Measurements from ENCODE around the gene ZFAND3. TPM values are rescaled to one million over a fixed set of nuclear protein-coding genes. Genes with fewer than 3 reads are reported as not detected.

ZFAND3 gene
- total and polyA plus RNA-seq, 9 donors, result 16.6 to 220 (median 51.9) TPM

DNA sequence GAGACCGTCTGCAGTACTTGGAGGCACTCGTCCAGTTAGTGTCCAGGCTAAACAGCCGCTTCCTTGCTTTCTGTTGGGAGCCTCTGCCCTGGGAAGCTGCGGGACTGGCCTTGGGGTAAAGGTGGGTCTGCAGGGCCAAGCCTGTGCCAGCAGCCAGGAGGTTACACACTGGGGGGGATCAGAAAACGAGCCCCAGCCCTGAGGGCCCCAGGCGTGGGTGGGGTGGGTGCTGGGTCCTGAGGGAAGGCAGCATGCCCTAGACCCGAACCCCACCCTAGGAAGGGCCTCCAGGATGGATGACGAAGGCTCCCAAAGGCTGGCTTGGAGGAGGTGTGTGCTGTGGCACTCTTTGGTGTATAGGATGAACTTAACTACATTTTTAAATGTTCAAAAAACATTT is 335.2 kb downstream of the ZFAND3 start:
- H3K4me3 ChIP-seq, result no peak overlapping the region
- no peaks in the 10 kb centered on the region for H3K36me3 ChIP-seq
- H3K27me3 ChIP-seq, result no peaks in the 10 kb centered on the region
- H3K9me3 ChIP-seq, result no peaks in the 10 kb centered on the region
- WGBS, 3 donors, result 77 to 89% (median 86%) methylated on average over 8 of the region's 8 CpGs
- intact Hi-C loops (cut with DNase I), result no loop called here
- TF ChIP-seq, protein P1, sequence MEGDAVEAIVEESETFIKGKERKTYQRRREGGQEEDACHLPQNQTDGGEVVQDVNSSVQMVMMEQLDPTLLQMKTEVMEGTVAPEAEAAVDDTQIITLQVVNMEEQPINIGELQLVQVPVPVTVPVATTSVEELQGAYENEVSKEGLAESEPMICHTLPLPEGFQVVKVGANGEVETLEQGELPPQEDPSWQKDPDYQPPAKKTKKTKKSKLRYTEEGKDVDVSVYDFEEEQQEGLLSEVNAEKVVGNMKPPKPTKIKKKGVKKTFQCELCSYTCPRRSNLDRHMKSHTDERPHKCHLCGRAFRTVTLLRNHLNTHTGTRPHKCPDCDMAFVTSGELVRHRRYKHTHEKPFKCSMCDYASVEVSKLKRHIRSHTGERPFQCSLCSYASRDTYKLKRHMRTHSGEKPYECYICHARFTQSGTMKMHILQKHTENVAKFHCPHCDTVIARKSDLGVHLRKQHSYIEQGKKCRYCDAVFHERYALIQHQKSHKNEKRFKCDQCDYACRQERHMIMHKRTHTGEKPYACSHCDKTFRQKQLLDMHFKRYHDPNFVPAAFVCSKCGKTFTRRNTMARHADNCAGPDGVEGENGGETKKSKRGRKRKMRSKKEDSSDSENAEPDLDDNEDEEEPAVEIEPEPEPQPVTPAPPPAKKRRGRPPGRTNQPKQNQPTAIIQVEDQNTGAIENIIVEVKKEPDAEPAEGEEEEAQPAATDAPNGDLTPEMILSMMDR (IDR thresholded peaks at IDR 0.05), result no peak
- TF ChIP-seq EP300 (IDR thresholded peaks at IDR 0.05) (no peak), POLR2A (IDR thresholded peaks at IDR 0.05) (no peak)
- H3K4me1 ChIP-seq (ENCODE audit: insufficient read depth), result no peaks in the 10 kb centered on the region
- no peak for DNase-seq
- H3K27ac ChIP-seq, result no peak overlapping the region

DNA sequence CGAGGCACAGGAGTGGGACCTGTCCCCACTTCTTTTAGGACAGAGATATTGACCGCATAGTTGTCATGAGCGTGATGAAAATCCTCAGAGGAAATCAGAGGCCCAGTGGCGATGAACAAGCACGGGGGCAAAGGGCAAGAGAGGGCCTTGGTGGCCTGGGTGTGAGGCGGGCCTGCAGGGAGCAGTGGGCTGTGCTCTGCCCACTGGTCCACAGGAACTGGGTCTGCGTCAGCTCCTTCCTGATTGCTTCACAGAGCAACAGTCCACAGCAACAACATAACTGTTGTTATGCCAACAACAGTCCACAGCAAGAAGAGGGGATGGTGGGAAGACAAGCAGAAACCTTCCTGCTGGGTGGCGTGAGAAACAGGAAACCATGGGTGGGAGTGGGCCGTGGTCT is 335.6 kb downstream of the ZFAND3 start:
- no peak for TF ChIP-seq EP300 (IDR thresholded peaks at IDR 0.05)
- TF ChIP-seq, protein P1 (IDR thresholded peaks at IDR 0.05), result no peak
- TF ChIP-seq POLR2A (IDR thresholded peaks at IDR 0.05), result no peak
- Histone ChIP-seq H3K4me3 (no peak overlapping the region), H3K9me3 (no peaks in the 10 kb centered on the region), H3K36me3 (no peaks in the 10 kb centered on the region), H3K4me1 (ENCODE audit: insufficient read depth) (no peaks in the 10 kb centered on the region), H3K27me3 (no peaks in the 10 kb centered on the region), H3K27ac (no peak overlapping the region)
- intact Hi-C loops (cut with DNase I), result no loop called here
- 85 to 89% (median 87%) methylated on average over 9 of the region's 9 CpGs for WGBS, 3 donors
- DNase-seq, result no peak

DNA sequence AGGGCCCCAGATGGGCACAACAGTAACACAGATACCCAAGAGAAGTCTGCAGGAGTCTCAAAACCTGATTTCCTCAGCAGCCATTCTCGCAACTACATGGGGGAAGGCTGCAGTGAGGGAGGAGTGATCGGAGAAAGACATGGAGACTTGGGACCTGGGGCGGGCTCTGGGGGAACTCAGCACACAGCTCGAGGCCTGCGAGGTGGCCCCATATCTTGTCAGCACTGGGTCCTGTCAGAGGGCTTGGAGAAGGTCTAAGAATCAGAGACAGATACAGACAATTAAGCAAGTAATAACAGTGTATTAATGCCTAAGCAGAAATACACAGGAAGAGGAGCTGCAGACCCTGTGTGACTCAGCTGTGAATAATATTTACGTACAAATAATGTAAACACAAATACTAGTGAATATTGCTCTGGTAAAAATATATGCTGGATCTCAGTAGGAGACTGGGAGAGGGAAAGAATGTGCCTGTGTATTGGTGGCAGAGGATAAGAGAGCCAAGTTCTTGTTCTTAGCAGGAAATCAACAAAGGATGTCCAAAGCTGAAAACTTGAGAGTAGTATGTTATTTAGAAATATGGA is 336.2 kb downstream of the ZFAND3 start:
- no peak for DNase-seq
- no peaks in the 10 kb centered on the region for H3K27me3 ChIP-seq
- whole genome bisulfite sequencing, 3 donors, result 40 to 66% (median 59%) methylated on average over 6 of the region's 6 CpGs
- H3K27ac ChIP-seq, result no peak overlapping the region
- H3K9me3 ChIP-seq, result no peaks in the 10 kb centered on the region
- intact Hi-C loops (cut with DNase I), result no loop called here
- H3K4me3 ChIP-seq, result no peak overlapping the region
- H3K36me3 ChIP-seq, result no peaks in the 10 kb centered on the region
- H3K4me1 ChIP-seq (ENCODE audit: insufficient read depth), result no peaks in the 10 kb centered on the region
- no peak for TF ChIP-seq EP300 (IDR thresholded peaks at IDR 0.05)
- no peak for TF ChIP-seq POLR2A (IDR thresholded peaks at IDR 0.05)
- TF ChIP-seq, protein P1 (IDR thresholded peaks at IDR 0.05), result no peak

DNA sequence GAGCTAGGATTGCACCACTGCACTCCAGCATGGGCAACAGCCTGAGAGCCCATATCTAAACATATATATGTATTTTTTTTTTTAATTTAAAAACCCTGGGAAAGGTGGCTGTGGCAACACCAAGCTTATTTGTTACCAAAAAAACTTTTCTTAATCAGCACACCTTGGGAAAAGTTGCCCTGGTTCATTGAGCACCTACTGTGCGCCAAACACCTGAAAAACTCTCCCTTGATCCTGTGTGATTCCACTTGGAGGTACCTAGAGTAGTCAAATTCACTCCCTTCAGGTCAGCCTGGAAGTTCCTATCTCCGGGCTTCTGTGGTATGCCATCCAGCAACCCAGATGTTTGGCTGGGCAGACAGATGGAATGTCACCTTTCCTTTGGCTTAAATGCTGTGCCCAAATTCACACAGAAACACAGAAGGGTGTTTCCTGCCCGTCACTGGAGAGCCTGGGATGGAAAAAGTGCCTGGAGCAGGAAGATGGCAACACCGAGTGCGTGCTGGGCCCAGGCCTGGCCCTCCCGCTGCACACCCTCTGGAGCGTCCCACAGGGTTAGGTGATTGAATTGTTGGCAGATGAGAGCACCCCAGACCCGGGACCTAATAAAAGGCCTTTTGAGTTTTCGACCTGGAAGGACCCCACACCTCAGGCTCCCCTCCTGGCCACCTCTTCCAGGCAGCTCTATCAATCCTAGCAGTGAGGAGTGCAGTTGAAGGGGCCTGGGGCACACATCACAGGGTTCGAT is 337.5 kb downstream of the ZFAND3 start:
- Histone ChIP-seq H3K4me1 (ENCODE audit: insufficient read depth) (no peaks in the 10 kb centered on the region), H3K4me3 (no peak overlapping the region), H3K27ac (no peak overlapping the region), H3K27me3 (no peaks in the 10 kb centered on the region), H3K9me3 (no peaks in the 10 kb centered on the region), H3K36me3 (no peaks in the 10 kb centered on the region)
- DNase-seq, result no peak
- TF ChIP-seq, protein P1 (IDR thresholded peaks at IDR 0.05), result no peak
- TF ChIP-seq EP300 (IDR thresholded peaks at IDR 0.05) (no peak), POLR2A (IDR thresholded peaks at IDR 0.05) (no peak)
- intact Hi-C loops (cut with DNase I), result no loop called here
- WGBS, 3 donors, result 92 to 96% (median 92%) methylated on average over 10 of the region's 10 CpGs
